Hepatocyte (in vitro differentiated cells): ENCODE results near the gene CTAG1A. TPM values are rescaled to one million over a fixed set of nuclear protein-coding genes. Genes with fewer than 3 reads are reported as not detected.

Experiments used
- DNase-seq: peaks from one replicate; pipeline ENCODE4 v3.0.0-alpha.2; 2016; ENCODE audit warnings: low spot score
- H2AFZ ChIP-seq: fragments of 200-600 bp; sonication (generic); 2 replicates; pipeline ENCODE4 v1.6.0; 2016; ENCODE audit warnings: antibody characterized with exemption, mild to moderate bottlenecking
- H3K27ac ChIP-seq: fragments of 200-600 bp; sonication (generic); 2 replicates; pipeline ENCODE4 v1.5.1; 2016; ENCODE audit warnings: mild to moderate bottlenecking
- H3K27me3 ChIP-seq: fragments of 200-600 bp; sonication (generic); 2 replicates; pipeline ENCODE4 v1.6.1; 2016
- H3K36me3 ChIP-seq: fragments of 200-600 bp; sonication (generic); replicated peaks from 2 replicates; pipeline ENCODE4 v1.5.1; 2016; ENCODE audit warnings: low read depth; ENCODE audit not compliant: insufficient read depth
- H3K4me1 ChIP-seq: fragments of 200-600 bp; sonication (generic); 2 replicates; pipeline ENCODE4 v1.5.1; 2016; ENCODE audit warnings: mild to moderate bottlenecking, moderate library complexity; ENCODE audit not compliant: insufficient read depth
- H3K4me2 ChIP-seq: fragments of 200-600 bp; sonication (generic); 2 replicates; pipeline ENCODE4 v1.6.0; 2016
- H3K4me3 ChIP-seq: fragments of 200-600 bp; sonication (generic); 2 replicates; pipeline ENCODE4 v1.5.1; 2016; ENCODE audit warnings: mild to moderate bottlenecking
- H3K79me2 ChIP-seq: fragments of 200-600 bp; sonication (generic); 2 replicates; pipeline ENCODE4 v1.6.0; 2017; ENCODE audit warnings: mild to moderate bottlenecking
- H3K9me2 ChIP-seq: fragments of 200-600 bp; sonication (generic); replicated peaks from 2 replicates; pipeline ENCODE4 v1.6.0; 2017; ENCODE audit warnings: mild to moderate bottlenecking; ENCODE audit not compliant: insufficient read depth
- H3K9me3 ChIP-seq: fragments of 200-600 bp; sonication (generic); 2 replicates; pipeline ENCODE4 v1.5.1; 2016; ENCODE audit warnings: low read depth, mild to moderate bottlenecking
- H4K20me1 ChIP-seq: fragments of 200-600 bp; sonication (generic); 2 replicates; pipeline ENCODE4 v1.6.0; 2016; ENCODE audit warnings: mild to moderate bottlenecking; ENCODE audit not compliant: insufficient read depth, poor library complexity, severe bottlenecking
- EZH2 ChIP-seq: fragments of 200-600 bp; sonication (generic); IDR thresholded peaks from 2 replicates; pipeline ENCODE4 v1.6.1; 2016; ENCODE audit warnings: antibody characterized with exemption, mild to moderate bottlenecking, borderline replicate concordance
- EZH2phosphoT487 ChIP-seq: fragments of 200-600 bp; sonication (generic); IDR thresholded peaks from one replicate; pipeline ENCODE4 v1.6.1; 2018; ENCODE audit warnings: antibody characterized with exemption, mild to moderate bottlenecking, low read depth, moderate library complexity; ENCODE audit not compliant: unreplicated experiment, severe bottlenecking
- WGBS: methylation state at CpG from one replicate; pipeline ENCODE4 v1.1.6; 2016; ENCODE audit warnings: low lambda C conversion rate; ENCODE audit errors: missing lambda C conversion rate; 5-methylcytosine and 5-hydroxymethylcytosine counted together
- polyA plus RNA-seq: library from polyadenylated mRNA; unstranded; fragments of >200 nt; fragmentation: Nextera tagmentation; extraction: Ambion mirVana; gene quantifications from 2 replicates; pipeline ENCODE4 v1.2.1, GENCODE V29; 2016
- total RNA-seq: library from RNA; depleted of rRNA; stranded (reverse); fragments of >200 nt; gene quantifications from 2 replicates; pipeline ENCODE4 v1.2.3, GENCODE V29; 2014
- TF ChIP-seq, protein P1 (sequence below): fragments of 200-600 bp; sonication (generic); IDR thresholded peaks from 2 replicates; pipeline ENCODE4 v1.5.1; 2016; ENCODE audit warnings: antibody characterized with exemption, mild to moderate bottlenecking; ENCODE audit not compliant: poor library complexity

Gene CTAG1A
- total and polyA plus RNA-seq, 2 experiments from 2014 or later = not detected

DNA sequence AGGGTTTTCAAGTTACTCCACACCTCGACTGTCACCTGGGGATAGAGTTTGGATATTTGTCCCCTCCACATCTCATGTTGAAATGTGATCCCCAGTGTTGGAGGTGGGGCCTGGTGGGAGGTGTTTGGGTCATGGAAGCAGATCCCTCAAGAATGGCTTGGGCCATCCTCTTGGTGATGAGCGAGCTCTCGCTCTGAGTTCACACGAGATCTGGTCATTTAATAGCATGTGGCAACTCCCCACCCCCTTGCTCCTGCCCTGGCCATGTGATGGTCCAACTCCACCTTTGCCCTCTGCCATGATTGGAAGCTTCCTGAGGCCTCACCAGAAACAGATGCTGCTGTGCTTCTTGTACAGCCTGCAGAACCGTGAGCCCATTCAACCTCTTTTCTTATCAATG is 8.3 kb downstream of the CTAG1A start:
- Histone ChIP-seq H3K27me3 (no peaks in the 10 kb centered on the region), H3K4me3 (no peak overlapping the region), H3K36me3 (no peaks in the 10 kb centered on the region), H3K4me2 (no peak overlapping the region), H3K4me1 (no peaks in the 10 kb centered on the region), H3K9me3 (no peaks in the 10 kb centered on the region), H3K27ac (no peak overlapping the region), H2AFZ (no peak overlapping the region), H3K9me2 (no peaks in the 10 kb centered on the region), H4K20me1 (no peaks in the 10 kb centered on the region), H3K79me2 (no peaks in the 10 kb centered on the region)
- DNase-seq = no peak
- TF ChIP-seq, protein P1, sequence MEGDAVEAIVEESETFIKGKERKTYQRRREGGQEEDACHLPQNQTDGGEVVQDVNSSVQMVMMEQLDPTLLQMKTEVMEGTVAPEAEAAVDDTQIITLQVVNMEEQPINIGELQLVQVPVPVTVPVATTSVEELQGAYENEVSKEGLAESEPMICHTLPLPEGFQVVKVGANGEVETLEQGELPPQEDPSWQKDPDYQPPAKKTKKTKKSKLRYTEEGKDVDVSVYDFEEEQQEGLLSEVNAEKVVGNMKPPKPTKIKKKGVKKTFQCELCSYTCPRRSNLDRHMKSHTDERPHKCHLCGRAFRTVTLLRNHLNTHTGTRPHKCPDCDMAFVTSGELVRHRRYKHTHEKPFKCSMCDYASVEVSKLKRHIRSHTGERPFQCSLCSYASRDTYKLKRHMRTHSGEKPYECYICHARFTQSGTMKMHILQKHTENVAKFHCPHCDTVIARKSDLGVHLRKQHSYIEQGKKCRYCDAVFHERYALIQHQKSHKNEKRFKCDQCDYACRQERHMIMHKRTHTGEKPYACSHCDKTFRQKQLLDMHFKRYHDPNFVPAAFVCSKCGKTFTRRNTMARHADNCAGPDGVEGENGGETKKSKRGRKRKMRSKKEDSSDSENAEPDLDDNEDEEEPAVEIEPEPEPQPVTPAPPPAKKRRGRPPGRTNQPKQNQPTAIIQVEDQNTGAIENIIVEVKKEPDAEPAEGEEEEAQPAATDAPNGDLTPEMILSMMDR = no peak
- TF ChIP-seq EZH2 = no peak
- no peak for TF ChIP-seq EZH2phosphoT487
- WGBS = 88% methylated on average over 5 of the region's 5 CpGs

DNA sequence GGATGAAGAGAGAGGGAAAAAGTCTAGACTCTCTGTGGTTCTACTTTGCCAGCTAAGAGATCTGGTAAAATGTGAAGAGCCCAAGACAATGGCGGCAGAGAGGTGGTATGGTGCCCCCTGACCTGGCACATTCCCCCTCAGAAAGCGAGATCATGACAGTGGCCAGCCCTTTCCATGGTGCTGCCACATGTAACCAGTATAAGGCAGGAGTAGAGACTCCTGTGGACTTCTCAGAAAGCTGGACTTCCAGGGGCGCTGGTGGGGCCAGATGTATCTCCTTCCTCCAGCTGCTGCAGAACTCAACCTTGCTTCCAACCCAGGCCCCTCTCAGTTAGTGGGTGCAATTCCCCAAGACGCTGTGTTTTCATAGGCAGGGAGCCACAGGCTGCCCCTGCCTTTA is 9.6 kb downstream of the CTAG1A start:
- 60% methylated on average over 4 of the region's 4 CpGs for WGBS
- H3K9me3 ChIP-seq = no peaks in the 10 kb centered on the region
- DNase-seq = no peak
- TF ChIP-seq EZH2phosphoT487 (no peak), EZH2 (no peak)
- TF ChIP-seq, protein P1 = no peak
- H4K20me1 ChIP-seq = no peaks in the 10 kb centered on the region
- H3K27me3 ChIP-seq = no peaks in the 10 kb centered on the region
- H3K4me2 ChIP-seq = no peak overlapping the region
- H3K79me2 ChIP-seq = no peaks in the 10 kb centered on the region
- no peak overlapping the region for H3K4me3 ChIP-seq
- H3K9me2 ChIP-seq = no peaks in the 10 kb centered on the region
- H3K27ac ChIP-seq = no peak overlapping the region
- H2AFZ ChIP-seq = no peak overlapping the region
- no peaks in the 10 kb centered on the region for H3K36me3 ChIP-seq
- H3K4me1 ChIP-seq = no peaks in the 10 kb centered on the region

DNA sequence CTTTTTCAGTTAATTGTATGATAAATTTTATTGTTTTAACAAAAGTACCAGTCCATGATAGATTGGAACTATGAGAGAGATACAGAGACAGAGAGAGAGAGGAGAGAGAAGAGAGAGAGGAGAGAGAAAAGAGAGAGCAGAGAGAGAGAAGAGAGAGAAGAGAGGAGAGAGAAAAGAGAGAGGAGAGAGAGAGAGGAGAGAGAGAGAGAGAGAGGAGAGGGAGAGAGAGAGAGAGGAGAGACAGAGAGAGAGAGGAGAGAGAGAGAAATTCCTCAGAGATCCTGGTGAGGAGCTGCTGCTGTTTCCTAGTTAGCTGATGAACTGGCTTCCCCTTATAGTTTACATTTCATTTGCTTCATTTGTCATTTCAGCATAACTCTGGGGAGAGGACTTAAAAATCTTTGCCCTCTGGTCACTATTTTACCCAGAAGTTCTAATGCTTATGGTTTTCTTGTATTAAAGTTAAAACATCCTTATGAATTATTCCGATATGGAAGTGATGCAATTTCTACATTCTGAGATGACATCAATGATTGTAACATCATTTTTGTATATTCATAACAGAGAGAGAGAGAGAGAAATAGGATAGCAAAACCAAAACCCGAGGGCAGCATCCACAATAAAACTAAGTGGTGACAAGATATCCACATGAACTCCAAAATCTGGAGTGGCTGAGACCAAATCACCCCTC is 10.8 kb downstream of the CTAG1A start:
- Histone ChIP-seq H3K27ac (no peak overlapping the region), H3K9me2 (no peaks in the 10 kb centered on the region), H2AFZ (no peak overlapping the region), H3K36me3 (no peaks in the 10 kb centered on the region), H3K4me1 (no peaks in the 10 kb centered on the region), H3K79me2 (no peaks in the 10 kb centered on the region), H3K4me2 (no peak overlapping the region), H3K4me3 (no peak overlapping the region), H3K9me3 (no peaks in the 10 kb centered on the region), H4K20me1 (no peaks in the 10 kb centered on the region), H3K27me3 (no peaks in the 10 kb centered on the region)
- TF ChIP-seq, protein P1 = no peak
- TF ChIP-seq EZH2 = no peak
- TF ChIP-seq EZH2phosphoT487 = no peak
- WGBS = 71% methylated on average over 2 of the region's 2 CpGs
- DNase-seq = no peak
